Kidney (tissue), 14 donors: ENCODE data around the gene EHBP1. TPM values are rescaled to one million over a fixed set of nuclear protein-coding genes. Genes with fewer than 3 reads are reported as not detected.

ENCODE experiments used
- DNase-seq, 5 donors: peaks; one replicate each; pipeline ENCODE4 v3.0.0-alpha.2; 2013 to 2020
- FAIRE-seq: peaks from 2 replicates; lab custom pipeline; 2012; peaks lifted over from hg19 to GRCh38; lab: Jason Lieb, UNC
- H3K27ac ChIP-seq, 2 donors: one replicate each; pipeline ENCODE4 v1.7.0; 2013; ENCODE audit warnings: low read depth in 2 of 2, low read length in 2 of 2, inconsistent platforms in 1 of 2
- H3K27me3 ChIP-seq: one replicate; pipeline ENCODE4 v1.7.1; 2013; ENCODE audit warnings: low read length, inconsistent platforms; ENCODE audit not compliant: control insufficient read depth, insufficient read depth
- H3K36me3 ChIP-seq, 3 donors: one replicate each; pipeline versions ENCODE4 v1.7.0 to v1.7.1; 2013; ENCODE audit warnings: low read length in 3 of 3, control low read depth in 1 of 3, inconsistent platforms in 1 of 3; ENCODE audit not compliant: insufficient read depth in 3 of 3, control insufficient read depth in 2 of 3
- H3K4me1 ChIP-seq, 3 donors: one replicate each; pipeline versions ENCODE4 v1.7.0 to v1.7.1; 2013; ENCODE audit warnings: low read length in 3 of 3, inconsistent platforms in 1 of 3, low read depth in 1 of 3; ENCODE audit not compliant: control insufficient read depth in 2 of 3, insufficient read depth in 2 of 3
- H3K4me3 ChIP-seq, 3 donors: one replicate each; pipeline versions ENCODE4 v1.7.0 to v1.8.1; 2013; ENCODE audit warnings: low read length in 3 of 3, control low read depth in 1 of 3, inconsistent platforms in 1 of 3
- H3K9ac ChIP-seq, 3 donors: one replicate each; pipeline versions ENCODE4 v1.7.0 to v1.7.1; 2013; ENCODE audit warnings: low read length in 3 of 3, control low read depth in 1 of 3, inconsistent platforms in 1 of 3
- H3K9me3 ChIP-seq, 3 donors: one replicate each; pipeline versions ENCODE4 v1.7.0 to v1.7.1; 2013; ENCODE audit warnings: low read length in 3 of 3, control low read depth in 1 of 3, inconsistent platforms in 1 of 3; ENCODE audit not compliant: control insufficient read depth in 2 of 3, insufficient read depth in 1 of 3
- intact Hi-C: fragments of 100-400 bp; cut with DNase I; formaldehyde crosslinking; loops from one replicate; pipeline ENCODE4 v1.11.1; 2022
- polyA plus RNA-seq: library from polyadenylated mRNA; stranded (reverse); fragments of 350-450 nt; fragmentation: Illumina TruSeq; extraction: RNeasy Lipid Tissue Mini Kit (QIAGEN cat#74804); gene quantifications from one replicate; pipeline ENCODE4 v1.2.3, GENCODE V29; 2014; ENCODE audit warnings: low read depth, low replicate concordance; ENCODE audit not compliant: insufficient read depth
- total RNA-seq: library from RNA; stranded (reverse); fragmentation: NEBNext Ultra II Directional; extraction: Animal tissue kit (Norgen Biotek cat#: 25700); gene quantifications from one replicate; pipeline ENCODE4 v1.2.1, GENCODE V29; 2021
- TF ChIP-seq, protein P1 (sequence below): IDR thresholded peaks from 3 replicates; pipeline ENCODE4 v1.5.1; 2012; ENCODE audit warnings: mild to moderate bottlenecking, moderate library complexity, borderline replicate concordance; ENCODE audit not compliant: insufficient read depth; ENCODE audit errors: extremely low read depth
- donor health status: control.
- donor health status: control.
- donor health status: control.
- donor health status: control.
- donor health status: control.
- donor health status: DM: yes; HTN: yes; CAD: no.
- donor health status: Normal renal cell carcinoma (clear cell type).

Gene EHBP1
- total and polyA plus RNA-seq, 2 donors from 2014 or later, result 12.5 to 42.7 TPM

GRCh38 chr2:62765619-62766376 is 60.3 kb downstream of the EHBP1 start:
- no peak overlapping the region for H3K27ac ChIP-seq
- no peak overlapping the region for H3K9ac ChIP-seq
- no peak for FAIRE-seq
- H3K27me3 ChIP-seq, result no peaks in the 10 kb centered on the region
- no peaks in the 10 kb centered on the region for H3K36me3 ChIP-seq
- DNase-seq, result no peak
- H3K4me1 ChIP-seq, result no peaks in the 10 kb centered on the region
- H3K9me3 ChIP-seq, result no peaks in the 10 kb centered on the region
- intact Hi-C loops, result no loop called here
- TF ChIP-seq, protein P1, sequence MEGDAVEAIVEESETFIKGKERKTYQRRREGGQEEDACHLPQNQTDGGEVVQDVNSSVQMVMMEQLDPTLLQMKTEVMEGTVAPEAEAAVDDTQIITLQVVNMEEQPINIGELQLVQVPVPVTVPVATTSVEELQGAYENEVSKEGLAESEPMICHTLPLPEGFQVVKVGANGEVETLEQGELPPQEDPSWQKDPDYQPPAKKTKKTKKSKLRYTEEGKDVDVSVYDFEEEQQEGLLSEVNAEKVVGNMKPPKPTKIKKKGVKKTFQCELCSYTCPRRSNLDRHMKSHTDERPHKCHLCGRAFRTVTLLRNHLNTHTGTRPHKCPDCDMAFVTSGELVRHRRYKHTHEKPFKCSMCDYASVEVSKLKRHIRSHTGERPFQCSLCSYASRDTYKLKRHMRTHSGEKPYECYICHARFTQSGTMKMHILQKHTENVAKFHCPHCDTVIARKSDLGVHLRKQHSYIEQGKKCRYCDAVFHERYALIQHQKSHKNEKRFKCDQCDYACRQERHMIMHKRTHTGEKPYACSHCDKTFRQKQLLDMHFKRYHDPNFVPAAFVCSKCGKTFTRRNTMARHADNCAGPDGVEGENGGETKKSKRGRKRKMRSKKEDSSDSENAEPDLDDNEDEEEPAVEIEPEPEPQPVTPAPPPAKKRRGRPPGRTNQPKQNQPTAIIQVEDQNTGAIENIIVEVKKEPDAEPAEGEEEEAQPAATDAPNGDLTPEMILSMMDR, result no peak
- no peak overlapping the region for H3K4me3 ChIP-seq

DNA sequence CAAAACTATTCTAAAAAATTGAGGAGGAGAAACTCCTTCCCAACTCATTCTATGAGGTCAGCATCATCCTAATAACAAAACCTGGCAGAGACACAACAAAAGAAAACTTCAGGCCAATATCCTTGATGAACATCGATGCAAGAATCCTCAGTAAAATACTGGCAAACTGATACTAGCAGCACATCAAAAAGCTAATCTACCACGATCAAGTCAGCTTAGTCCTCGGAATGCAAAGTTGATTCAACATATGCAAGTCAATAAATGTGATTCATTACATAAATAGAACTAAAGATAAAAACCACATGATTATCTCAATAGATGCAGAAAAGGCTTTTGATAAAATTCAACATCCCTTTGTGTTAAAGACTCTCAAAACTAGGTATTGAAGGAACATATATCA is 63.1 kb downstream of the EHBP1 start:
- no peak for DNase-seq
- no peak overlapping the region for H3K27ac ChIP-seq
- H3K4me1 ChIP-seq, result no peaks in the 10 kb centered on the region
- no peak overlapping the region for H3K4me3 ChIP-seq
- H3K9ac ChIP-seq, result no peak overlapping the region
- H3K27me3 ChIP-seq, result no peaks in the 10 kb centered on the region
- H3K36me3 ChIP-seq, result no peaks in the 10 kb centered on the region
- H3K9me3 ChIP-seq, result no peaks in the 10 kb centered on the region
- TF ChIP-seq, protein P1, result no peak
- intact Hi-C loops, result no loop called here
- no peak for FAIRE-seq

GRCh38 chr2:62770629-62771028 is 65.1 kb downstream of the EHBP1 start:
- Histone ChIP-seq H3K27me3 (no peaks in the 10 kb centered on the region), H3K27ac (no peak overlapping the region), H3K4me1 (no peaks in the 10 kb centered on the region), H3K4me3 (no peak overlapping the region), H3K36me3 (no peaks in the 10 kb centered on the region), H3K9me3 (no peaks in the 10 kb centered on the region), H3K9ac (no peak overlapping the region)
- no peak for FAIRE-seq
- TF ChIP-seq, protein P1, result no peak
- intact Hi-C loops, result loop anchor here (5.0 kb wide), 1 partner anchor 313 kb away; no protein-coding TSS in a partner anchor
- DNase-seq, result no peak
